ENCODE measurements around the gene BARHL1.

DNA sequence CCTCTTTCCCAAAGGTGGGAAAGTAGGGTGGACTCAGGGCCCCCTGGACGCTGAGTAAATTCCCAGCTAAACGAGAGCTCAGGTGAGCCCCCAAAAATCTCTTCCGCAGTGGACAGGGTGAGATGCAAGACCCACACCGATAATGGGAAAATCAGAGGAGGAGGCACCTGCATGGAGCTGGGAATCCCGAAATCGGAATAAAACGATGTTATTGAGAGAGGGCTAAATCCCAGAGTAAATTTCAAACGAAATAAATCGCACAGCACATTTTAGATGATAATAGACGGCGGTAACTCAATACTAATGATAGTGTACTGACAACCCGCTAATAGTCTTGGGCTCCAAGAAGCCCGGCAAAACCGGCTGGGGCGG lies 3.0 kb upstream of the BARHL1 start:
- TF ChIP-seq CTCF (IDR thresholded peaks at IDR 0.05; ENCODE audit: low read depth, low read length, poor library complexity, severe bottlenecking), result no peak
- TF ChIP-seq EZH2phosphoT487 (IDR thresholded peaks at IDR 0.05; ENCODE audit: borderline replicate concordance, low read length), result 0 out of 2 replicates have a peak, but pooled peaks have one; percentile 77

Data from DOHH2 (cell line).